GM19351 (cell line): ENCODE measurements around the gene ADI1.
"Not testable (repeated sequence)": the region's sequence is repeated elsewhere in the genome, so short reads cannot be mapped to it uniquely, and the experiment has no call there.

ENCODE experiments used
- ATAC-seq: cut with Tn5 transposase; IDR thresholded peaks from one replicate; pipeline ENCODE4 v1.9.1; 2021; ENCODE audit warnings: mild to moderate bottlenecking, moderate library complexity; ENCODE audit not compliant: unreplicated experiment

ADI1 gene

GRCh38 chr2:3464401-3465005 lies 54.8 kb downstream of the ADI1 start:
- no peak for ATAC-seq

GRCh38 chr2:3463944-3464343 lies 55.4 kb downstream of the ADI1 start:
- no peak for ATAC-seq

GRCh38 chr2:3463186-3463835 lies 56.0 kb downstream of the ADI1 start:
- no peak for ATAC-seq

GRCh38 chr2:3462493-3463104 lies 56.7 kb downstream of the ADI1 start:
- ATAC-seq = peak; percentile 5

GRCh38 chr2:3461801-3462492 lies 57.4 kb downstream of the ADI1 start:
- ATAC-seq = peak; percentile 75

- no peak for ATAC-seq
These were observed 58.2 kb downstream of the ADI1 start for GRCh38 chr2:3460831-3461800.

GRCh38 chr2:3460156-3460555 lies 59.2 kb downstream of the ADI1 start:
- no peak for ATAC-seq

GRCh38 chr2:3459185-3460015 lies 59.9 kb downstream of the ADI1 start:
- no peak for ATAC-seq

- no peak for ATAC-seq
These were observed 60.7 kb downstream of the ADI1 start for GRCh38 chr2:3458396-3459184.

- no peak for ATAC-seq
These were observed 61.6 kb downstream of the ADI1 start for GRCh38 chr2:3457524-3458395.

GRCh38 chr2:3456125-3456524 lies 63.2 kb downstream of the ADI1 start:
- ATAC-seq = no peak

GRCh38 chr2:3454802-3455201 lies 64.5 kb downstream of the ADI1 start:
- ATAC-seq = no peak

GRCh38 chr2:3454005-3454404 lies 65.3 kb downstream of the ADI1 start:
- ATAC-seq = not testable (repeated sequence)

GRCh38 chr2:3453190-3453999 lies 65.9 kb downstream of the ADI1 start:
- ATAC-seq = no peak

GRCh38 chr2:3451926-3452671 lies 67.2 kb downstream of the ADI1 start:
- no peak for ATAC-seq

GRCh38 chr2:3451169-3451568 lies 68.2 kb downstream of the ADI1 start:
- no peak for ATAC-seq
